Ascending aorta (tissue), 2 donors: Measurements from ENCODE around the gene CRB2. TPM values are rescaled to one million over a fixed set of nuclear protein-coding genes. Genes with fewer than 3 reads are reported as not detected.

Source experiments
- DNase-seq, 2 donors: peaks; one replicate each; pipeline ENCODE4 v3.0.0-alpha.2; 2019; ENCODE audit warnings: low spot score in 2 of 2
- H3K27ac ChIP-seq, 2 donors: fragments of 200-600 bp; sonication (generic); one replicate each; pipeline ENCODE4 v1.5.1; 2016 to 2017; ENCODE audit warnings: mild to moderate bottlenecking in 1 of 2
- H3K27me3 ChIP-seq: fragments of 200-600 bp; sonication (generic); one replicate; pipeline ENCODE4 v1.5.1; 2017
- H3K36me3 ChIP-seq, 2 donors: fragments of 200-600 bp; sonication (generic); one replicate each; pipeline ENCODE4 v1.5.1; 2016
- H3K4me1 ChIP-seq, 2 donors: fragments of 200-600 bp; sonication (generic); one replicate each; pipeline ENCODE4 v1.5.1; 2016 to 2017; ENCODE audit warnings: mild to moderate bottlenecking in 1 of 2
- H3K4me3 ChIP-seq, 2 donors: fragments of 200-600 bp; sonication (generic); one replicate each; pipeline ENCODE4 v1.5.1; 2016 to 2017; ENCODE audit warnings: mild to moderate bottlenecking in 1 of 2
- H3K9me3 ChIP-seq, 2 donors: fragments of 200-600 bp; sonication (generic); one replicate each; pipeline ENCODE4 v1.5.1; 2016
- intact Hi-C: fragments of 100-400 bp; cut with DNase I; formaldehyde crosslinking; loops from one replicate; pipeline ENCODE4 v1.15.1; 2023
- total RNA-seq: library from RNA; depleted of rRNA; stranded (reverse); fragments of >200 nt; gene quantifications from one replicate; pipeline ENCODE4 v1.1.0, GENCODE V29; 2016
- TF ChIP-seq, protein P1 (sequence below), 3 experiments: fragments of 200-600 bp in 2 of 3; fragments of 450-650 bp in 1 of 3; sonication (generic) in 2 of 3; IDR thresholded peaks; one replicate each; pipeline ENCODE4 v1.5.1; 2016 to 2019; ENCODE audit warnings: antibody characterized with exemption in 3 of 3, mild to moderate bottlenecking in 1 of 3, moderate library complexity in 1 of 3

The CRB2 gene
- total RNA-seq, 1 donor from 2014 or later: not detected

DNA sequence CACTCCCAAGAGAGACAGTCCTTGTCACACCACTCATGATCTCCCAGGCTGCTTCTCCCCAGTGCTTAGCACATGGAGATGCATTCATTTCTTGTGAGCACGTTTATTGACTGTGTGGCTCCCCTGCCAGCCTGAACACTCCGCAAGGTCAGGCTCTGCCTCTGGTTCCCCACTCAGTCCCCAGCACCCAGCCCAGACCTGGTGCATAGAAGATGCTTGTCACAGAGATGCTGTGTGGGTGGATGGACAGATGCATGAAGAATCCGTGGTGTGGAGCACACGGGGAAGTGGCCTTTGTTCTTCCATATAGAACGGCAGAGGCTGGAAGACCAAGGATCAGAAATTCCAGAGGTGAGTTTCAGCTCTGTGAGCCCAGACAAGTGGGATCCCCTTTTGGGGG, 13.8 kb upstream of the CRB2 start:
- Histone ChIP-seq H3K9me3 (no peaks in the 10 kb centered on the region), H3K27ac (no peak overlapping the region), H3K36me3 (no peaks in the 10 kb centered on the region), H3K4me1 (no peaks in the 10 kb centered on the region), H3K4me3 (no peak overlapping the region), H3K27me3 (no peaks in the 10 kb centered on the region)
- TF ChIP-seq, protein P1, sequence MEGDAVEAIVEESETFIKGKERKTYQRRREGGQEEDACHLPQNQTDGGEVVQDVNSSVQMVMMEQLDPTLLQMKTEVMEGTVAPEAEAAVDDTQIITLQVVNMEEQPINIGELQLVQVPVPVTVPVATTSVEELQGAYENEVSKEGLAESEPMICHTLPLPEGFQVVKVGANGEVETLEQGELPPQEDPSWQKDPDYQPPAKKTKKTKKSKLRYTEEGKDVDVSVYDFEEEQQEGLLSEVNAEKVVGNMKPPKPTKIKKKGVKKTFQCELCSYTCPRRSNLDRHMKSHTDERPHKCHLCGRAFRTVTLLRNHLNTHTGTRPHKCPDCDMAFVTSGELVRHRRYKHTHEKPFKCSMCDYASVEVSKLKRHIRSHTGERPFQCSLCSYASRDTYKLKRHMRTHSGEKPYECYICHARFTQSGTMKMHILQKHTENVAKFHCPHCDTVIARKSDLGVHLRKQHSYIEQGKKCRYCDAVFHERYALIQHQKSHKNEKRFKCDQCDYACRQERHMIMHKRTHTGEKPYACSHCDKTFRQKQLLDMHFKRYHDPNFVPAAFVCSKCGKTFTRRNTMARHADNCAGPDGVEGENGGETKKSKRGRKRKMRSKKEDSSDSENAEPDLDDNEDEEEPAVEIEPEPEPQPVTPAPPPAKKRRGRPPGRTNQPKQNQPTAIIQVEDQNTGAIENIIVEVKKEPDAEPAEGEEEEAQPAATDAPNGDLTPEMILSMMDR (IDR thresholded peaks at IDR 0.05): no peak
- DNase-seq: no peak
- intact Hi-C loops: no loop called here

DNA sequence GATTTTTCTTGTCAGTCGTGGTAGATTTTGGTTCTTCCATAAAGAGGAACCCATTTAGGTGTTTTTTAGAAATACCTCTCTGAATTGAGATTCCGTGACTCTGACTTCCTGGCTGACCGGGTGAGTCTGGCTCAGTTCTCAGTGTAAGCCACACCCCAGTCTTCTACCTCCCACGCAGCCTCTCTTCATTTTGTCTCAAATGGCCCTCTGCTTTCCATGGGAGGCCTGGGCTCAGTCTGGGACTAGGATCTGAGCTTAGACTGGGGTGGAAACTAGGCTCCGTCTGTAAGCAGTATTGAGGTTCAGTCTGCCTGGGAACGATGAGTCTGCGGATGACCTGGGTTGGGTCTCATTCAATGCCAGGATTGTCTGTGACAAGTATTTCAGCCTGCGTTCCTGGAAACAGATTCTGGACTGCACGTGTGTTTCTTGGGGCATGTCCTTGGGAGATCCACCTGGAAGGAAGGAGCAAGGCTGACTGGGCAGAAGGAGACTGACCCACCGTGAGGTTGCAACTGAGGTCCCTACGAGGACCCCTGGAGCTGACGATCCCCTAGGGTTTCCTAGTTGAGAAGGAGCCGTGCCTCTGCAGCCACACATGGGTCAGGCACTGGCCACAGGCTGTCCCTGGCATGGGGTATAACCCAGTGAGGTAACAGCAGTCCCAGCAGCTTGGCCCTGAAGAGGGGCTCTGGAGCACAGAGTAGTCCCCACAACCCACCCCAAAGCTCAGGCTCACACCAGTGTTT, 12.4 kb upstream of the CRB2 start:
- no peaks in the 10 kb centered on the region for H3K9me3 ChIP-seq
- no peak for DNase-seq
- no peaks in the 10 kb centered on the region for H3K27me3 ChIP-seq
- intact Hi-C loops: no loop called here
- TF ChIP-seq, protein P1 (IDR thresholded peaks at IDR 0.05): no peak
- H3K4me3 ChIP-seq: no peak overlapping the region
- no peaks in the 10 kb centered on the region for H3K4me1 ChIP-seq
- no peaks in the 10 kb centered on the region for H3K36me3 ChIP-seq
- H3K27ac ChIP-seq: no peak overlapping the region

- Histone ChIP-seq H3K36me3 (no peaks in the 10 kb centered on the region), H3K4me1 (no peaks in the 10 kb centered on the region), H3K27ac (no peak overlapping the region), H3K9me3 (no peaks in the 10 kb centered on the region), H3K27me3 (no peaks in the 10 kb centered on the region), H3K4me3 (no peak overlapping the region)
- no peak for DNase-seq
- TF ChIP-seq, protein P1 (IDR thresholded peaks at IDR 0.05): no peak
- intact Hi-C loops: no loop called here
These were observed 11.6 kb upstream of the CRB2 start for GRCh38 chr9:123344192-123344949.

- no peak for DNase-seq
- H3K27me3 ChIP-seq: no peaks in the 10 kb centered on the region
- no peaks in the 10 kb centered on the region for H3K36me3 ChIP-seq
- no peaks in the 10 kb centered on the region for H3K4me1 ChIP-seq
- intact Hi-C loops: loop anchor here (5.0 kb wide), 1 partner anchor 263 kb away; no protein-coding TSS in a partner anchor
- H3K27ac ChIP-seq: no peak overlapping the region
- TF ChIP-seq, protein P1 (IDR thresholded peaks at IDR 0.05): no peak
- H3K4me3 ChIP-seq: no peak overlapping the region
- H3K9me3 ChIP-seq: no peaks in the 10 kb centered on the region
These were observed 10.4 kb upstream of the CRB2 start for GRCh38 chr9:123345567-123345955.

DNA sequence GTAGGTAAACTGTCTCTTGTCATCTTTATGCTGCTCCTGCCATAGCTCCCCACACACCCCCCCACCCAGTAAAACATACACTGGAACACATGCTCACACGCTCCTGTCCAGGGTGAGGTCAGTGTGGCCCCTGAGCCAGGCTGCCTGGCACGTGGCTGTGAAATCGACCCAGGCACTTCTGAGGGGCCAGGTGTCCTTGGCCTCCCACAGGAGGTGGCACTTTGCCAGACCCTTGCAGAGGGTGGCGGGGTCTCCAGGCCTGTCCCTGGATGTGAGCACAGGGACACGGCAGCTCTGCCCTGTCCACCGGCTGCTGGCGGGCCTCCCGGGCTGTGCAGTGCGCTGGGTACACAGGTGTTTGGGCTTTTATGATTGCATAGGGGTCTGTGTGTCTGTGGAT, 10.0 kb upstream of the CRB2 start:
- Histone ChIP-seq H3K27me3 (no peaks in the 10 kb centered on the region), H3K4me1 (no peaks in the 10 kb centered on the region), H3K27ac (no peak overlapping the region), H3K4me3 (no peak overlapping the region), H3K36me3 (no peaks in the 10 kb centered on the region), H3K9me3 (no peaks in the 10 kb centered on the region)
- DNase-seq: no peak
- TF ChIP-seq, protein P1 (IDR thresholded peaks at IDR 0.05): no peak
- intact Hi-C loops: loop anchor here (5.0 kb wide), 1 partner anchor 264 kb away; no protein-coding TSS in a partner anchor
